Heart left ventricle (tissue), 13 donors: ENCODE data around the gene YEATS2.

Experiments
- CTCF ChIP-seq, 12 donors: fragments of 200-600 bp; sonication (generic) in 4 of 12; IDR thresholded peaks; one replicate each; pipeline versions ENCODE4 v1.5.0 to v1.8.0; 2018 to 2022; ENCODE audit warnings: antibody characterized with exemption in 12 of 12, mild to moderate bottlenecking in 5 of 12
- POLR2A ChIP-seq, 2 donors: fragments of 450-650 bp; IDR thresholded peaks; one replicate each; pipeline ENCODE4 v1.6.1; 2017; ENCODE audit warnings: antibody characterized with exemption in 2 of 2, mild to moderate bottlenecking in 2 of 2, moderate library complexity in 2 of 2
- donor health status: ischemic (EF 13 %, LVEDD 7.1; RV severe dilation, severe dysfunction).
- donor health status: DM: no; HTN: yes; CAD: no.
- donor health status: DM: no; HTN: no; CAD: no.
- donor health status: ischemic (EF 25% LVEDD 6.9; RV normal size, moderate dysfunction).
- donor health status: ischemic (EF 25% LVEDD 5.7; RV mildly dilated, moderate dysfunction).
- donor health status: ischemic (EF 35%, LVEDD 5.7; RV mildly dilated, moderate dysfunction).
- donor health status: nonischemic (EF 11% LVEDD 7.7; RV severe dilation, severe dysfunction).
- donor health status: DM: yes; HTN: yes; CAD: no.
- donor health status: PGD.
- donor health status: ischemic (EF 29% LVEDD 5.4; RV normal size, mild dysfunction).
- donor health status: nonischemic (EF 23%, LVEDD 6.1; RV moderate dilation, normal function).

GRCh38 chr3:183790700-183791099 is 93.1 kb downstream of the YEATS2 start:
- TF ChIP-seq CTCF (IDR thresholded peaks at IDR 0.05) (no peak), POLR2A (IDR thresholded peaks at IDR 0.05) (no peak)
